A673 (cell line): ENCODE data around the gene SIDT1.

Experiments used
- EZH2 ChIP-seq: fragments of 200-600 bp; sonication (generic); IDR thresholded peaks from 2 replicates; pipeline ENCODE4 v1.6.1; 2017; ENCODE audit warnings: borderline replicate concordance, low read depth, mild to moderate bottlenecking, mixed read lengths, antibody characterized with exemption, low read length; ENCODE audit not compliant: poor library complexity, severe bottlenecking
- TF ChIP-seq, protein P1 (sequence below): fragments of 300-800, 200-600 bp; sonication (generic); conservative IDR thresholded peaks from 2 replicates; pipeline ENCODE4 v1.5.1; 2017; ENCODE audit warnings: low read depth, mild to moderate bottlenecking, antibody characterized with exemption, low read length, moderate library complexity, mixed read lengths

DNA sequence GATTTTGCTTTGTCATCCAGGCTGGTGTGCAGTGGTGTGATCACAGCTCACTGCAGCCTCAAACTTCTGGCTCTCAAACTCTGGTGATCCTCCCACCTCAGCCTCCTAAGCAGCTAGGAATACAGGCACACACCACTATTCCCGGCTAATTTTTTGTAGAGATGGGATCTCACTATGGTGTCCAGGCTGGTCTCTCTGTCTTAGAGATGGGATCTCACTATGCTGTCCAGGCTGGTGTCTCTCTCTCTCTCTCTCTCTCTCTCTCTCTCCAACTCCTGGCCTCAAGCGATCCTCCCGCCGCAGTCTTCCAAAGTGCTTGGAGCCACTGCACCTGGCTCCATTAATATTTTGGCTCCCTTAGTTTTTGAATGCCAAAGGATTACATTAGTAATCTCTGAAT lies 146.4 kb downstream of the SIDT1 start:
- TF ChIP-seq, protein P1, sequence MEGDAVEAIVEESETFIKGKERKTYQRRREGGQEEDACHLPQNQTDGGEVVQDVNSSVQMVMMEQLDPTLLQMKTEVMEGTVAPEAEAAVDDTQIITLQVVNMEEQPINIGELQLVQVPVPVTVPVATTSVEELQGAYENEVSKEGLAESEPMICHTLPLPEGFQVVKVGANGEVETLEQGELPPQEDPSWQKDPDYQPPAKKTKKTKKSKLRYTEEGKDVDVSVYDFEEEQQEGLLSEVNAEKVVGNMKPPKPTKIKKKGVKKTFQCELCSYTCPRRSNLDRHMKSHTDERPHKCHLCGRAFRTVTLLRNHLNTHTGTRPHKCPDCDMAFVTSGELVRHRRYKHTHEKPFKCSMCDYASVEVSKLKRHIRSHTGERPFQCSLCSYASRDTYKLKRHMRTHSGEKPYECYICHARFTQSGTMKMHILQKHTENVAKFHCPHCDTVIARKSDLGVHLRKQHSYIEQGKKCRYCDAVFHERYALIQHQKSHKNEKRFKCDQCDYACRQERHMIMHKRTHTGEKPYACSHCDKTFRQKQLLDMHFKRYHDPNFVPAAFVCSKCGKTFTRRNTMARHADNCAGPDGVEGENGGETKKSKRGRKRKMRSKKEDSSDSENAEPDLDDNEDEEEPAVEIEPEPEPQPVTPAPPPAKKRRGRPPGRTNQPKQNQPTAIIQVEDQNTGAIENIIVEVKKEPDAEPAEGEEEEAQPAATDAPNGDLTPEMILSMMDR: no peak
- TF ChIP-seq EZH2: no peak
